Naive B cell (primary cell): Measurements from ENCODE around the gene MPPE1. TPM values are rescaled to one million over a fixed set of nuclear protein-coding genes. Genes with fewer than 3 reads are reported as not detected.

Experiments
- ATAC-seq, 2 donors: fragments of 150-1000 bp; cut with Tn5 transposase; 2 replicates each; pipeline ENCODE4 v1.10.0; 2021; ENCODE audit warnings: low read depth in 2 of 2, mild to moderate bottlenecking in 2 of 2, moderate library complexity in 2 of 2
- DNase-seq: peaks from one replicate; pipeline ENCODE4 v3.0.0; 2022
- H3K27ac Mint-ChIP-seq, 6 donors: one replicate each; pipeline ENCODE4 v1.8.0; 2020 to 2022; ENCODE audit warnings: mild to moderate bottlenecking in 6 of 6, mixed read lengths in 6 of 6, moderate library complexity in 5 of 6, inconsistent platforms in 2 of 6
- H3K27me3 Mint-ChIP-seq, 3 donors: one replicate each; pipeline ENCODE4 v1.8.0; 2021 to 2022; ENCODE audit warnings: mixed read lengths in 3 of 3, mild to moderate bottlenecking in 1 of 3
- H3K36me3 Mint-ChIP-seq, 2 donors: one replicate each; pipeline ENCODE4 v1.8.0; 2020 to 2022; ENCODE audit warnings: mixed read lengths in 2 of 2, inconsistent platforms in 1 of 2, mild to moderate bottlenecking in 1 of 2
- H3K4me1 Mint-ChIP-seq, 3 donors: one replicate each; pipeline ENCODE4 v1.8.0; 2020 to 2022; ENCODE audit warnings: mixed read lengths in 3 of 3, inconsistent platforms in 1 of 3, mild to moderate bottlenecking in 1 of 3, moderate library complexity in 1 of 3
- H3K4me3 Mint-ChIP-seq, 8 donors: one replicate each; pipeline ENCODE4 v1.8.0; 2020 to 2022; ENCODE audit warnings: mild to moderate bottlenecking in 8 of 8, mixed read lengths in 8 of 8, moderate library complexity in 8 of 8, inconsistent platforms in 2 of 8
- H3K9me3 Mint-ChIP-seq, 7 donors: one replicate each; pipeline ENCODE4 v1.8.0; 2020 to 2022; ENCODE audit warnings: mixed read lengths in 7 of 7, mild to moderate bottlenecking in 5 of 7, inconsistent platforms in 2 of 7, moderate library complexity in 1 of 7
- polyA plus RNA-seq, 6 donors: library from polyadenylated mRNA; unstranded; fragments of 300-500 nt; fragmentation: Illumina TruSeq; gene quantifications; one replicate each; pipeline ENCODE4 v1.2.3, GENCODE V29; 2021; ENCODE audit warnings: low read depth in 6 of 6

The MPPE1 gene
- polyA plus RNA-seq, 6 donors from 2014 or later, result 41.2 to 59.4 (median 50.1) TPM

DNA sequence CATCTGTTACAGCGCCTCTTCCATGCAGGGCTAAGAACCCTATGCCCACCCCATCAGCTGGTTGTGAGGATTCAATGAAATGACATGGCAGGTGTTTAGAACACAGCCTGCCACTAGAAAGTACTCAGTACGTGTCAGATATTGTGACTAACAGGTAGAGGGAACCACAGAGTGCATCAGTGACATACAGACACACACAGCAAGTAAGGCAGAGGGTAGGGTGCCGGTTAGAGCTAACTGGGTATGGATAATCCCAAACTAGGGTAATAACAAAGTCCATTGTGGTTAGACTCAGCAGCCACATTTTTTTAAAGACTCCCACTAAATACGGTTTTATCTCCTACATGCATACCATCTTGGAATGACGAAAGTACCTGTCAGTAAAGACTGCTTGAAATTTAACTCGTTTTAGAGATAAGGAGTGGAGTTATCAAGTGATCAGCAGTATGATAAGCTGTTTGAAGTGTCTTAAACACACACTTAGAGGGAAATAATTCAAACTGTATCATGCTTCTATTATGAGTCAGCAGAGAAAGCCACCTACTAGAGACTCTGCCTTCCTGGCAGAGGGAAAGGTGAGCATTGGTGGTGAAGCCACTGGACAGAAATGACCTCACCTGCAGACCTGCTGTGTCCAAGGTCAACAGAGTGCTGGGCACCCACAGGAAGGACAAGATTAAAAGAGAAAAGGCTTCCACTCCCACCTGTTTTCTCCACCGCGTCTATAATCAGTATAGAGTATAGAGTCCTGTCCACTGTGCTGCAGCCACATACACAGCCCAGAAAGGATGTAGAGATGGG lies 20.6 kb downstream of the MPPE1 start:
- H3K9me3 Mint-ChIP-seq, result no peaks in the 10 kb centered on the region
- no peak overlapping the region for H3K4me3 Mint-ChIP-seq
- peak overlapping the region in 3 of 6 donors; percentile 24 to 91 (median 32) for H3K27ac Mint-ChIP-seq
- H3K4me1 Mint-ChIP-seq, result peaks cover 16 to 33% (median 27%) of the 10 kb centered on the region in 3 donors
- H3K27me3 Mint-ChIP-seq, result no peaks in the 10 kb centered on the region
- no peak for ATAC-seq
- no peak for DNase-seq
- peaks cover 11 to 29% of the 10 kb centered on the region in 2 donors for H3K36me3 Mint-ChIP-seq

DNA sequence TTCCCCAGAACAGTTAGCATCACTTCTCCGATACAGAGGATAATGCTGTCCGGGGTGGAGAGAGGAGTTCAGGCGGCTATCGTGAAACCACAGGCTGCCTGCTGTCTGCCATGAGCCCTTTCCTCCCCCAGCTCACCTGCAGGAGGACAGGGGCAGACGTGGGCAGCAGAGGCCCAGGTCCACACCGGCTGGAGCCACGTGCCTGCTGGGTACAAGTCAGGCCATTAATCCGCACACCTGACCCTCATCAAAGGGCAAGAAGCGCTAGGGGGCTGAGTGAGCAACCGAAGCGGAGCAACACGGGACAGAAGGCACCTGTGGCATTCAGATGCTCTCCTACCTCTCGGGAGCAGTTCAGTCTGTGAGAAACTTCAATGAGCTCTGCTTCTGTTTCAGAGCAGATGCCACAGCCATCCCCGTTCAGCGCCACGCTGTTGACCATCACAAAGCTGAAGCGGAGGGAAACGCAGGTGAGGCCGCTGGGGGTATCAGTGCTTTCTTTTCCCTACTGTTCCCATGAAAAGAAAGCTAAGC lies 21.5 kb downstream of the MPPE1 start:
- ATAC-seq (no peak), DNase-seq (no peak)
- no peaks in the 10 kb centered on the region for H3K9me3 Mint-ChIP-seq
- H3K36me3 Mint-ChIP-seq, result peaks cover 11 to 29% of the 10 kb centered on the region in 2 donors
- peaks cover 20 to 41% (median 28%) of the 10 kb centered on the region in 3 donors for H3K4me1 Mint-ChIP-seq
- peak overlapping the region in 1 of 6 donors; percentile 11 for H3K27ac Mint-ChIP-seq
- no peaks in the 10 kb centered on the region for H3K27me3 Mint-ChIP-seq
- H3K4me3 Mint-ChIP-seq, result no peak overlapping the region

DNA sequence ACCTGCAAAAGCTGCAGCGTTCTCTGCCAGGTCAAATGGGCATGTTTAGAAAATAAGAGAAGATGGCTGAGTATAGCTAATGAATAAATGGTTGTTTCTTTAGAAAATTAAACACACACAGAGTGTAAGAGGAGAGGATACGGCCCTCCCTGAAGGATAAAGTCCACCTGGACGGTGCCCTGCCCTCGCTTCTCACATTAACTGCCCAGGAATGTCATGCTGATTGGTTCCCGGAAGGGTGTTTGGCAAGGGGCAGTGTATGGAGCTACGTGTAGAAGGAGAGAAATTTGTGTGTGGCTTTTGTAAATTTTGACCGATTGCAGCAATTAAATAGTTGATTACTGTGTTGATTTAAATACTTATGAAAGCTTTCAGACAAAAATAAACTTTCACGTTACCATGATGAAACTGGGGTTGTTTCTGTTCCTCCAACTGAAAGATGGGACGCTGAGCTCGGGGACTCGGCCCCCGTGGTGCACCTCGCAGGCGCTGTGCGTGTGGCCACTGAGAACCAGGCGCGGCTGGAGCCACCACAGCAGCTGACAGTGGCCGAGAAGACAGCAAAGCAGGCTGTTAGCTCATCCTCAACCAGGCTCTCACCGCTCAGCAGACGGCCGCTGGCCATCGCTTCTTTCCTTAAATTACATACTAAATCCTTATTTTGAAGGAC lies 22.7 kb downstream of the MPPE1 start:
- H3K36me3 Mint-ChIP-seq, result peaks cover 11 to 25% of the 10 kb centered on the region in 2 donors
- H3K27ac Mint-ChIP-seq, result peak overlapping the region in 5 of 6 donors; percentile 11 to 90 (median 81)
- ATAC-seq, result no peak
- no peaks in the 10 kb centered on the region for H3K27me3 Mint-ChIP-seq
- H3K4me3 Mint-ChIP-seq, result peak overlapping the region in 1 of 8 donors; percentile 25
- H3K9me3 Mint-ChIP-seq, result no peaks in the 10 kb centered on the region
- H3K4me1 Mint-ChIP-seq, result peaks cover 26 to 52% (median 40%) of the 10 kb centered on the region in 3 donors
- no peak for DNase-seq

GRCh38 chr18:11884396-11885030 lies 23.6 kb downstream of the MPPE1 start:
- H3K4me3 Mint-ChIP-seq, result peak overlapping the region in 7 of 8 donors; percentile 9 to 83 (median 53)
- H3K36me3 Mint-ChIP-seq, result peaks cover 11 to 24% of the 10 kb centered on the region in 2 donors
- DNase-seq, result no peak
- peak overlapping the region; percentile 81 to 96 (median 90) for H3K27ac Mint-ChIP-seq
- no peaks in the 10 kb centered on the region for H3K9me3 Mint-ChIP-seq
- no peaks in the 10 kb centered on the region for H3K27me3 Mint-ChIP-seq
- peaks cover 26 to 55% (median 40%) of the 10 kb centered on the region in 3 donors for H3K4me1 Mint-ChIP-seq
- ATAC-seq, result no peak

GRCh38 chr18:11883153-11883552 lies 25.0 kb downstream of the MPPE1 start:
- Mint-ChIP-seq H3K9me3 (no peaks in the 10 kb centered on the region), H3K4me3 (peak overlapping the region in 7 of 8 donors; percentile 10 to 70 (median 46)), H3K27me3 (no peaks in the 10 kb centered on the region), H3K27ac (peak overlapping the region; percentile 21 to 91 (median 82)), H3K4me1 (peaks cover 26 to 56% (median 40%) of the 10 kb centered on the region in 3 donors), H3K36me3 (peaks cover 11 to 21% of the 10 kb centered on the region in 2 donors)
- DNase-seq (peak; percentile 79), ATAC-seq (peak; percentile 96 to 97)

DNA sequence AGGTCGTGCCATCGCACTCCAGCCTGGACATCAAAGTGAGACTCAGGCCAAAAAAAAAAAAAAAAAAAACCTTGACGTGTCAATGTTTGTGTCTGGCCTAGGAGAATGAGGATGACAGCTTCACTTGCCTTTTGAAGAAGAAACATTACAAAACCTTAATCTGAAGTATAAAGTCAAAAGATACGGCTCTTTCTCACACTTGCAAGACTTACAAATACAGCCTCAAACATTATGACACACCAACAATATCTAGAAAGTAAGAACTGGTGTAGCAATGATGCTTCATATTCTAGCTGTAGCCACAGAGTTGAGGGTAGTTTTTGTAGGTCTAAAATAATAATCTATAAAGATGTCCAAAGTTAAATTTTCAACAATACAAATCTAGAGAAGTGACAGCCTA lies 25.5 kb downstream of the MPPE1 start:
- peaks cover 26 to 56% (median 40%) of the 10 kb centered on the region in 3 donors for H3K4me1 Mint-ChIP-seq

DNA sequence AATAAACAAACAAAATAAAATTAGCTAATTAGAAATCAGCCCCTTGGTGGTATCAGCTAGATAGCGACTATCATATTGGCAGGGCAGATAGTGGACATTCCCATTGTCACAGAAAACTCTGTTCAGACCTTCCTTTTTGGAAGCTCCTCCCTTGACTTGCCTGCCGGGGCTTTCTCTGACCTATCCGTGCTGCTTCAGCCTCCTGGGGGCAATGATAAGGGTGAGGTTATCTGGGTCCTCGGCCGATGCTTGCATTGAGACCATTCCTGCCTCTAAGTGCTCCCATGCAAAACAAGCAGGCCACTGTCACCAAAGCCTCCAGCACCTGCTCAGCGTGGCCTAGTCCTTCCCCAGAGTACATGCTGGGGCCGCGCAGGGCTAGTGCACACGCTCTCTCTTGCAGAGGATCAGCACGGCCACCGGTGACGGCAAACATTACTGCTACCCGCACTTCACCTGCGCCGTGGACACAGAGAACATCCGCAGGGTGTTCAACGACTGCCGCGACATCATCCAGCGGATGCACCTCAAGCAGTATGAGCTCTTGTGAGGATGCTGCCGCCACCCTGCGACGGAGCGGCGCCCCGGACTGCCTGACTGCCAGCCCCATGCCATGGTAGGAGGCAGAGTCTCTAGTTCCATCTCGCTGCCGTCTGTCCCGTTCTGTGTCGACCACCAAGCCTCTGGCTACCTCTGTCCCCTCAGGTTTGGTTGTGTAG lies 27.4 kb downstream of the MPPE1 start:
- Mint-ChIP-seq H3K4me1 (peaks cover 26 to 57% (median 40%) of the 10 kb centered on the region in 3 donors), H3K27ac (peak overlapping the region in 3 of 6 donors; percentile 72 to 82 (median 79)), H3K4me3 (peak overlapping the region in 3 of 8 donors; percentile 36 to 84 (median 79)), H3K36me3 (peaks cover 2 to 15% of the 10 kb centered on the region in 2 donors), H3K9me3 (no peaks in the 10 kb centered on the region), H3K27me3 (no peaks in the 10 kb centered on the region)
- ATAC-seq, result no peak
- no peak for DNase-seq

More for the DNA sequence above, 25.5 kb downstream of the MPPE1 start:
- Mint-ChIP-seq H3K27me3 (no peaks in the 10 kb centered on the region), H3K9me3 (no peaks in the 10 kb centered on the region), H3K27ac (peak overlapping the region in 5 of 6 donors; percentile 63 to 91 (median 82)), H3K4me3 (peak overlapping the region in 5 of 8 donors; percentile 24 to 77 (median 53)), H3K36me3 (peaks cover 7 to 18% of the 10 kb centered on the region in 2 donors)
- ATAC-seq, result no peak
- DNase-seq, result no peak

GRCh38 chr18:11877497-11878135 lies 30.5 kb downstream of the MPPE1 start:
- H3K36me3 Mint-ChIP-seq, result peaks cover 8 to 12% of the 10 kb centered on the region in 2 donors
- peaks cover 0 to 2% (median 0%) of the 10 kb centered on the region in 7 donors for H3K9me3 Mint-ChIP-seq
- no peak overlapping the region for H3K4me3 Mint-ChIP-seq
- ATAC-seq (no peak), DNase-seq (no peak)
- H3K4me1 Mint-ChIP-seq, result peaks cover 10 to 26% (median 14%) of the 10 kb centered on the region in 3 donors
- H3K27ac Mint-ChIP-seq, result peak overlapping the region in 1 of 6 donors; percentile 53
- H3K27me3 Mint-ChIP-seq, result peaks cover 0 to 6% (median 0%) of the 10 kb centered on the region in 3 donors

DNA sequence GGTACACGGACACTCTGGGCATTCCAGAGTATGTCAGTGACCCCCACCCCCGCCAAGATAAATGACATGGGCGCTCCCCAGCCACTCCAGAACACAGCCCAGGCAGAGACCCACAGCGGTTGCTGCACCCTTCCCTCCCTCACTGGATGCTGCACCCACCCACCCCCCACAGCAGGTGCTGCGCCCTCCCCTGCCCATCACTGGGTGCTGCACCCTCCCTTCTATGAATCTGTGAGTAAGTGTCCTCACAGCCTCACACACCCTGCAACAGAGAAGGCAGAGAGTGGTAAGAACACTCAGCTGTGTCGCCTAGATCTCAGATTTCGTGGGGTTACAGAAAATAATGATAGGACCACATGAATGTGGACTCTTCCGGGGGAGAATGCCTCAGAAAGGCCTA lies 33.4 kb downstream of the MPPE1 start:
- H3K27me3 Mint-ChIP-seq, result peaks cover 0 to 9% (median 8%) of the 10 kb centered on the region in 3 donors
- H3K36me3 Mint-ChIP-seq, result peaks cover 7 to 12% of the 10 kb centered on the region in 2 donors
- DNase-seq (no peak), ATAC-seq (no peak)
- no peak overlapping the region for H3K4me3 Mint-ChIP-seq
- peaks cover 0 to 2% (median 0%) of the 10 kb centered on the region in 7 donors for H3K9me3 Mint-ChIP-seq
- peak overlapping the region in 1 of 6 donors; percentile 40 for H3K27ac Mint-ChIP-seq
- peaks cover 0 to 5% (median 0%) of the 10 kb centered on the region in 3 donors for H3K4me1 Mint-ChIP-seq

DNA sequence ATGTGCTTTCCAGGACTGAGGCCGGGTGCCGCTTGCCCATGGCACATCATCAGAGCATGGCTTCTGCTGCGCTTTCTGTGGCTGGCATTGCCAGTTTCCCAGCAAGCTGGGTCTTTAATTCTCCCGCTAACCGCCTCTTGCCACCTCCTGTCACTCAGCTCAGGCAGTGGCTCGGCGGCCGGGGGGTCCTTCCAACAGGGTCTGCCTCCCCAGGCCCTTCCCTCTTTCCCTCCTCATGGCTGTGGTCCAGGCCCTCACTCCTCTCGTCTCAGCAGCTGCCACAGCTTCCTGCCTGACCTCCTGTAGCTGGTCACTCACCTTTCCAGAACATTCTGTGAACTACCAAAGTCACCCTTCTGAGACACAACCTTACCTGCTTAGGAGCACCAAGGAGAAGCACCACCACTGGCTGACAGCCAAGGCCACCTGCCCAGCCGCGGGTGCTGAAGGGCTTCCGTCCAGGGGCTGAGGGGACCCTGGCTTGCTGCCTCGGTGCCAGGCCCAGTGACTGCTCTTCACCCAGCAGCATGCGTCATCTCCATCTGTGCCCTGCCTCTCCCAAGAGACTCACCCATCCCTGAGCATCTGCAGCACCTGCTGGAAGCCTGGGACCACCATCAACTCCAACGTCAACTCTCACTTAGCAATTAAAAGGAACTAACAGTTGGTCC lies 34.3 kb downstream of the MPPE1 start:
- no peak for DNase-seq
- peaks cover 0 to 2% (median under 1%) of the 10 kb centered on the region in 3 donors for H3K4me1 Mint-ChIP-seq
- peak overlapping the region in 1 of 6 donors; percentile 90 for H3K27ac Mint-ChIP-seq
- H3K4me3 Mint-ChIP-seq, result no peak overlapping the region
- no peak for ATAC-seq
- peaks cover 7 to 12% of the 10 kb centered on the region in 2 donors for H3K36me3 Mint-ChIP-seq
- H3K27me3 Mint-ChIP-seq, result peaks cover 0 to 9% (median 8%) of the 10 kb centered on the region in 3 donors
- peaks cover 0 to 2% (median 0%) of the 10 kb centered on the region in 7 donors for H3K9me3 Mint-ChIP-seq

GRCh38 chr18:11872479-11873136 lies 35.5 kb downstream of the MPPE1 start:
- ATAC-seq, result no peak
- peaks cover 0 to 2% (median 0%) of the 10 kb centered on the region in 7 donors for H3K9me3 Mint-ChIP-seq
- H3K4me1 Mint-ChIP-seq, result peaks cover 3 to 11% (median 6%) of the 10 kb centered on the region in 3 donors
- peaks cover 7 to 12% of the 10 kb centered on the region in 2 donors for H3K36me3 Mint-ChIP-seq
- peaks cover 0 to 9% (median 8%) of the 10 kb centered on the region in 3 donors for H3K27me3 Mint-ChIP-seq
- DNase-seq, result no peak
- H3K4me3 Mint-ChIP-seq, result no peak overlapping the region
- H3K27ac Mint-ChIP-seq, result peak overlapping the region in 1 of 6 donors; percentile 56
